Suppressor macrophage treated with lipopolysaccharide for 4 hours (primary cell): ENCODE data around the gene TARBP2.
A peak's percentile ranks its signal among the peaks of the same experiment; 100 is the strongest.

Source experiments
- DNase-seq: peaks from one replicate; pipeline ENCODE4 v3.0.0-alpha.2; 2020

Gene TARBP2, protein sequence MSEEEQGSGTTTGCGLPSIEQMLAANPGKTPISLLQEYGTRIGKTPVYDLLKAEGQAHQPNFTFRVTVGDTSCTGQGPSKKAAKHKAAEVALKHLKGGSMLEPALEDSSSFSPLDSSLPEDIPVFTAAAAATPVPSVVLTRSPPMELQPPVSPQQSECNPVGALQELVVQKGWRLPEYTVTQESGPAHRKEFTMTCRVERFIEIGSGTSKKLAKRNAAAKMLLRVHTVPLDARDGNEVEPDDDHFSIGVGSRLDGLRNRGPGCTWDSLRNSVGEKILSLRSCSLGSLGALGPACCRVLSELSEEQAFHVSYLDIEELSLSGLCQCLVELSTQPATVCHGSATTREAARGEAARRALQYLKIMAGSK

DNA sequence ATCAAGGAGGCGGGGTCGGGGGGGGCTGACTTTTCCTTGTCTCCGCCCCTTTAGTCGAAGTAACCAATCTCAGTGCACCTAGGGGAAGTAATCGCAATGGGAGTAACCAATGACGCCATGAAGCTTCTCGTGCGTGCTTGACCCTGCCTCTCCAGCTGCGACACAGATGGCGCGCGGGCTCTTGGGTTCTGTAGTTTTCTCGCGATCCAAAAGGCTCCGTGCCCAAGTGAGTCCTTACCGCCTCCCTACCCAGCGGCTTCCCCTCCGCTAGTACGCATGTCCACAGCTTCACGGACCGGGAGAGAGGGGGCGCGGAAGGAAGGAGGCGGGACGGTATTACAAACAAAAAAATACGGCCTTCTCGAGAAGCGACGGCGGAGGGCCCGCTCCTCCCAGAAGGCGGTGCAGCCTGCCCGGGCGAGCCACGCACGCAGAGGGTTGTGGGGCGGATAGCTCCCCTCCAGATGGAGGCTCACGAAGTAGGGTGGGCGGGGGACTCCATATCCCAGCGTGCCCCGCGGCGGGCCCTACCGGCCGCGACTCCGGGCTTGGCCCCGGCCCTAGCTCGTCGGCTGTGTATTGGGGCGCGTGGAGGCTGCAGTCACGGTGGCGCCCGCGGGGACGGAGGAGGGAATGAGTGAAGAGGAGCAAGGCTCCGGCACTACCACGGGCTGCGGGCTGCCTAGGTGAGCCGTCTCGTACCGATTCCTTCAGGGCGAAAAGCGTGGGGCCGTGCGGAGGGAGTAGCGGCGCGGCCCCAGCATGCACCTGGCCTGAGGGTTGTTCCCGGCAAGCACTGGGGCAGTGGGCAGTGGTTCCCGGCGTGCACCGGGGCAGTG is at the start of gene TARBP2:
TSS of gene TARBP2 (plus strand) at position 508 of the 839 bp plus-strand sequence. CDS start at position 634, 126 bp downstream.
- peak; percentile 99 for DNase-seq

DNA sequence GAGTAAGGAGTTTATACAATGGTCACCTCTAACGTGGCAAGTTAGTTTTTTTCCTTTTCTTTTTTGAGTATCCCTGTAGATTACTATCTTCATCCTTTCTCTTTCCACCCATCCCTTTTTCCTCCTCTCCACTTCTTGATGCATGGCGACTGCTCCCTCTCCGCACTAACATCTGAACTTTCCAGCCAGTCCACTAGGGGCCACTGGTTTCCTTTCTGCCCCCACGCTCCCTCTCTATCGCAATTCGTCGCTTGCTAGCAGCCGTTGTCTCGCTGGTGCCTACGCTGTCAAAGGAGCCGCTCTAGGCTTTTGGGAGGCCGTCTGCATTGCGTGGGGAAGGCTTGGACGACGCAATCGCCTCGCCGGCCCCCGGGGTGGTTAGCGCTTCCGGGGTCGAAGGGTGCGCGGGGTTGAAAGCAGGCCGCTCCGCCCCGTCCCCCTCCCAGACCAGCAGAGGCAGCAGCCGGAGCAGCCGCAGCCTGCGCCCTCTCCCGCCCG is 49.4 kb upstream of the TARBP2 start, which contains the start of gene PCBP2:
TSS of gene PCBP2 (plus strand) at position 442 of the 498 bp plus-strand sequence. CDS start 2,699 bp downstream, outside the sequence.
- peak; percentile 100 for DNase-seq

DNA sequence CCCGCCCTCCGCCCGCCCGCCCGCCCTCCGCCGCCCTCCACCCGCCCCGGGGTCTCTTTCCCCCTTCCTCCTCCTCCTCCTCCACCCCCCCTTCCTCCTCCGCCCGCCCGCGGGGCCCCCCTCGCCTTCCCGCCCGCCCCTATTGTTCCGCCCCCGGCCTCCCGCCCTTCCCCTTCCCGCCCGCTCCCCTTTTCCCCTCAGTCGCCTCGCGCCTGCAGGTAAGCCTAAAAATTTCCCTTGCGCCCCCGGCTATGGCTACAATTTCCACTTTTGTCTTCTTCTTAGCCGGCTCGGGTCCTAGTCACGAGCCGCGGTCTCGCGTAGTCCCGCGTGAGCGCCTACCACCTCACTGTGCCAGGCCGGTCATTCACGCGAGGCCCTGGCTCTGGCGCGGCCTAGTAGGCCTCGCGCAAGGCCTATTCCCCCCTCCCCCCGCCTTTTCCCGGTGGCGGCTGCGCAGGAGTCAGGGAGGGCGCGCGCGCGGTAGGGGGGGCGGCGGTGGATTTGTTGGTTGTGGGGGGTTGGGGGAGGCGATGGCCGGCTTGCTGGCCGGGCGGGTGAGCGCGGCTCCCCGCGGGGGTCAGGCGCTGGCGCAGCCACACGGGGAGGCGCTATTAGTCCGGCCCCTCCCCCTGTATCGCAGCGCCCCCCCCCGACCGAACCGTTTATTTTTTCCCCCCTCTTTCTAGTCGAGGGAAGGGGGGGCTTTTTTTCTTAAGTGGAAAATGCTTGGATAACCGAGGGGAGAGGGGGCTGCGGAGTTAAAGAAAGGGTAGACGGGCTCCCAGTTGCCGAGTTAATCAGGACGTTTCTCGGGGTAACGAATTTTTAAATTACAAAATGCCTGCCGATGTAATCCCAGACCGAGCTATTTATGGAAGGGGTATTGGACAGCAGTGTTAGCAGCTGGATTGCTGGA is 48.7 kb upstream of the TARBP2 start:
- peak; percentile 83 for DNase-seq

DNA sequence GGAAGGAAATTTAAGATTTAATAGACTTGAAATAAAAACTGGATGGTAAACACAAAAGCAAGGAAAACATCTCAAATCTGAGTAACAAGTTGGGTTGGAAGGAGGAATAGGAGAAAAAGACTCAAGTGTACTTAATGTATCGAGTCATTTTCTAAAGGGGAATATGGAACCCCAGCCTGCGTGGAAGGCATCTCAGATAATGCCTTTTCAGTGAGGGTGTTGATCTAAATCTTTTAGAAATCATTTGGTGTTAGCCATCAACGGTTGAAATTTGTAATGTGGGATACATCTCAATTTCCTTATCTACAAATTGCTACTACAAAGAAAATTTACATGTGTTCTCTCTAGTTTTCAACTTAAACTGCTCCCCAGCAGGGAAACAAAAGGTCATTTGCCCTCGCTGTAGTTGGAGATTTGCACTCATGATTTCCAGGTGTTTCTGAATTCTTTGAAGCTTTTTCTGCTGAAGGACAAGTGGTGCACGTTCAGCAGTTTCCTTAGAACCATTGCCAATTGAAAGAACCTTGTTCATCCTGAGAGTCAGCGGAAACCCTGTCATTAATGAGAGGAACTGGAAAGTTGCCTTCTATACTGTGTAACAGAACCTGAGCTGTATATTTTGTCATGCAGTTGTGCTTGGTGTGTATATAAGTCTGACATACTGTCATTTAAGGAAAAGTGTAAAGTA is 47.0 kb upstream of the TARBP2 start:
- no peak for DNase-seq

DNA sequence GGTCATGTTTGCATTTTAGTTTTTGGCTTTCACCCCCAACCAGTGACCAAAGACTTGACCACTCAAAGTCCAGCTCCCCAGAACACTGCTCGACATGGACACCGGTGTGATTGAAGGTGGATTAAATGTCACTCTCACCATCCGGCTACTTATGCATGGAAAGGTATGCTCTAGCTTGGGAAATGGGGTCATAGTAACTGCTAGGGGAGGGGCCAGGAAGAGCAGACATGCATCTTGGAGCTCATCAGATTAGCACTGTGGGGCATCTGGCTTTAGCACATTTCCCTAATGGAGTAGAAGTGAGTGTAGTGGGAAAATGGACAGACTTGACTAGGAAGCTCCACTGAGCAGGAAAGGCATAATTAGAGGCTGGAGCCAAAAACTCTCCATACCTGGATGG is 46.4 kb upstream of the TARBP2 start:
- DNase-seq, result no peak

DNA sequence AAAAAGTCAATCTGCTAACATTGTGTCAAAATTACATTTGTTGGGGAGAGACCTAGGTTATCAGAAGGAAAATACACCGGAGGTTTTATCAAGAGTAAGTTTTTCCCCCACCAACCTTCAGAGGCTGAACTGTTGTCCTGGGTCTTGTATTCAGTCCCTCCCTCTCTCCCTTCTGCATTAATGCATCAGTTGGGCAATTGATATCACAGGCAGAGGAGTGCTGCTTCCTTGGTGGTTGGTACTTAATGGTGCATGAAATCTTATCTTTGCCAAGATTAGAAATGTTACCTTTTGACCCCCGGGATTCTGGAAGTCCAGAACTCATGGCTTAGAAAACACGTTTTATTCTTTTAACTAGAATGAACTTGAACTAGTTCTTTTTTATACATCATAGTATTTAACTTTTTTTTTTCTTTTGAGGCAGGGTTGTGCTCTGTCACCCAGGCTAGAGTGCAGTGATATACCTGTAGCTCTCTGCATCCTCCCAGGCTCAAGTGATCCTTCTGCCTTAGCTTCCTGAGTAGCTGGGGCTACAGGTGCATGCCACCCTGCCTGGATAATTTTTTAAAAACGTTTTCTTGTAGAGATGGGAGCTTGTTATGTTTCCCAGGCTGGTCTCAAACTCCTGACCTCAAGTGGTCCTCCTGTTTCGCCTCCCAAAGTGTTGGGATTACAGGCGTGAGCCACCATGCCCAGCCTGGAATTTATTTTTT is 44.3 kb upstream of the TARBP2 start:
- no peak for DNase-seq

DNA sequence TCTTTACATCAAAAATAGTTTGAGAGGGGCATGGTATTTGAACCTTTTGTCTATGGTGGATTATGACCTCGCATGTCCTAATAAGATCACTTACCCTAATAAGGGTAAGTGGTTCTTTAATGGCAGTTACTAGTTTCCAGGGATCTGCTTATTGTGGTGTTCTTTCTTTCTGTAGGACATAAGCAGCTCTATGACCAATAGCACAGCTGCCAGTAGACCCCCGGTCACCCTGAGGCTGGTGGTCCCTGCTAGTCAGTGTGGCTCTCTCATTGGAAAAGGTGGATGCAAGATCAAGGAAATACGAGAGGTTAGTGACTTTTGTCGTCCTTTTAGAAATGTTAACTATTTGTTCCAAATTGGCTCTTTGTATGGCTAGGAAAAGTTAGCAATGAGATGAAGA is 42.0 kb upstream of the TARBP2 start:
- DNase-seq, result no peak

DNA sequence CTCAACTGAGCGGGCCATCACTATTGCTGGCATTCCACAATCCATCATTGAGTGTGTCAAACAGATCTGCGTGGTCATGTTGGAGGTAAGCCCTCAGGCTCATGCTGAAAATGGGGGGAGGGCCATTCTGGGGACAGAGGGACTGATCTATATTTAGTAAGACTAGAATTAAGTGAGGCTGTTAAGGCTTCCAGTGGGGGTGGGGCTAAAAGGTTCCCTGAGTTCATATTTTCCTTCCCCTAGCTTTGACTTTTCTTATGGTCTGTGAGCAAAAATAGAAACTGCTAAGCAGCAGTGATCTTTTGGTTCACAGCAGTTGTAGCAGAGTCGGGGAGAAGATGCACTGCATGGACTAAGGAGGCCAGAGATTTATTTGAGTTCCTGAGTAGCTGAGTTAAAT is 40.0 kb upstream of the TARBP2 start:
- no peak for DNase-seq

DNA sequence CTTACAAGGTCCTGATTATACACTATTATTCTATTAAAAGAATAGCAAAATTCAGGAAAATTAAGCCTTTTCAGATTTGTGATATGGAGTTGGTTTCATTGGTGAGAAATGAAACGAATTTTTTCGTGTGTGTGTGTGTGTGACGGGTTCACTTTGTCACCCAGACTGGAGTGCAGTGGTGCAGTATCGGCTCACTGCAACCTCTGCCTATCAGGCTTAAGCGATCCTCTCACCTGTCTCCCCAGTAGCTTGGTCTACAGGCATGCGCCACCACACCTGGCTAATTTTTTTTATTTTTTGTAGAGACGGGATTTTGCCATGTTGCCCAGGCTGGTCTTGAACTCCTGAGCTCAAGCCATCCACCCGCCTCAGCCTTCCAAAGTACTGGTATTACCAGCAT is 39.5 kb upstream of the TARBP2 start:
- DNase-seq, result no peak

DNA sequence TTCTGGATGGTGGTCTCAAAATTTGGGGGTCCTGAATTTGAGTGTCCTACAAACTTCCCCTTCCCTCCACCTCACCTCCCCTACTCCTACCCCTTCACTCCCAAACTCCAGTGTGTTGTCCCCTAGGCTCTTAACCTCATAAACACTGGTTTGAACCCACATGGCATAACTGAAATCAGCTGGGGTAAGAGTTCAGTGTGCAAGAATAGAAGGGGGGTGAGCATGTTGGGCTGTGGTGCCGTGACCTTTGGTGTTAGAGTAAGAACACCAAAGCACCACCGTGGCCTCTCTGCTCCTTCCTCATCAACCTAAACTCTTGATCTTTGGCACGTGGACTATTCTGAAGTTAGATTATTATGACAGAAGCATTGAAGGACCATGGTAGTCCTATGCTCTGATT is 38.1 kb upstream of the TARBP2 start:
- no peak for DNase-seq

DNA sequence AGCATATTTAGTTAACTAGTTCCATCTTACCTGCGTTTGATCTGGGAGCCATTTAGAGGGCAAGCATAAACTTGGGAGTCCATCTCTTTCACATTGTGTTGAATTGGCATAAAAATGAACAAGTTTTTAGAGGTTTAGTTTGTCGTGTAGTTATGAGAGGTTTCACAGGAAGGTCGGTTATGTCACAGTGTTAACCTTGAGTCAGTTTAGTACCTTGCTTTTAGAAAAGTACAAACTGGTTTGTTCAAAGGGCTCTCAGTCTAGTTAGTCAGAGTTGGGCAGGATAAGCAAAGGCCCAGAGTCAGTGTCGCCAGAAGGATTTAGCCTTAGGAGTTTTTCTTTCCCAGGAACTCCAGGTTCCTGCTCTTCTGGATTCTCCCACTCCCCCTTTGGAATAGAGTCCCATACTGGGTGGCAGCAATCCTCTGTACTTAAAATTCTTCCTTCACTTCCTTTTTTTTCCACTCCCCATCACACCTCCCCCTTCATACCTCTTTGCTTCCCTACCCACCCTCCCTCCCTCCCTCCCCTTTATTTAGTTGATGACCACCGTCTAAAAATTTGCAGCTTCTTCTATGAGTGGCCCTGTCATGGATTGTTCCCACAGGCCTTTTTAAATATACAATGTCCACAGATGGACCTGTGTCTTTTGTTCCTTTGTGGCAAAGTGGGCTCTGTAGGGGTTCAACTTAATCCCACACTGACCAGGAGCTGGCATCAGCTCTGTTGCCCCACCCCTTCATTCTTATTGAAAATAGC is 37.1 kb upstream of the TARBP2 start:
- DNase-seq, result no peak

DNA sequence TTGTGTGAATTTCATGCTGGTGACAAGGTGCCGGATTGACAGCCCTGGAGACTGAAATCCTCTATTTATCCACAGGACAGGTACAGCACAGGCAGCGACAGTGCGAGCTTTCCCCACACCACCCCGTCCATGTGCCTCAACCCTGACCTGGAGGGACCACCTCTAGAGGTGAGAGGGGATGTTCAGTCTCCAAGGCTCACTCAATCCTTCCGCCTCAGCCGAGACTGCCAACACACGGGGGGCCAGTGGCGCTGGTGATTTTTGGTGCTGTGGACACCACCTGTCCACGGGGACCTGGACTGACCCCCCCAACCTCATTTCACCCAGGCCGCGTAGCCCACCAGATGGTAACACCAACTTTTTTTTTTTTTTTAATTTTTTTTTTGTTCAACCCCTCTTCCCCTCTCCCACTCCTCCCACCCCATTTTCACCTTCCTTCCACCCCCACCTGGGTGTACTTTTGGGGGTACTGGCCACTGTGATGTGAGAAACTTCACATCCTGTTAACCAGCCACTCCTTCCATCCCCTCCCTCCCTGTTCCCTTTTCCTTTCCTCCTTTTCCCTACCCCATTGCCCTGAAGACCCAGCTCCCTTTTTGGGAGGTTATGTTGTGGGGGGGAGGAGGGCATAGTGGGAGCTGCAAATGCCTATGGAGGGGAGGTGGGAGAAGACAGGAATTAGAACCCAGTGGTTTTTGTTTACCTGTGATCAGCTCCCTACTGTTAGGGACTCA is 36.2 kb upstream of the TARBP2 start:
- no peak for DNase-seq

DNA sequence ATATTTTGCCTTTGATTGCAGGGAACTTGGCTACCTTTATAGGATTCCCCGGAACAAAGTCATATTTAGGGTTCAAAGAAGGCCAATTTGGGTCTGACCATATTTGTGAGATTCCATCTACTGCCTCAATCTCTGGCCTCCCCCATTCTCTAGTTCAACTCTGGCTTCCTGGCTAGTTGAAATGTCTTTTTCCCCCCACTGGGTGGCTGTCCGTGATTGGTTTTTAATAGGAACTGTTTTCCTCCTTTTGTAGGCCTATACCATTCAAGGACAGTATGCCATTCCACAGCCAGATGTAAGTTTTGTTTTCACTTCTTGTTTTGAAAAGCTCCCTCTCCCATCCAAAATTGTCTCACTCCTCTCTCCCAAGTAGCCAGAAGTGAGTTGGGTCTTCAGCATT is 35.4 kb upstream of the TARBP2 start:
- peak; percentile 34 for DNase-seq

DNA sequence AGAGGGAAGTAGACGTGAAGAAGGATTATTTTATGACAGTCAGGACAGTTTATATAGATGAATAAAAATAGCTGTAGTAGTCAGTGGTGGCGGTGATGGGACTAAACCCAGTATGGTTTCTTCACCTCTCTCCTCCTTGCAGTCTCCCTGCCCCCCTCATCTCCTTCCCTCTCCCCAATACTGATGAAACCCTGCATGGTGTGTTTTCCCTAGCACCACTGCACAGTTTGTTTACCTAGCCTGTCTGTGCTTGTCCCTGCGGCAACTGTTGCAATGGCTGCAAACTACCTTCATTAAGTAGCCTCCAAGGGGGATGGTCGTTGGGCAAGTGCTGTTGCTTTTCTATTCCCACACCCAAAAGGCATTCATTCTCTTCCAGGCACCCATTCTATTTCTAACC is 34.4 kb upstream of the TARBP2 start:
- no peak for DNase-seq

DNA sequence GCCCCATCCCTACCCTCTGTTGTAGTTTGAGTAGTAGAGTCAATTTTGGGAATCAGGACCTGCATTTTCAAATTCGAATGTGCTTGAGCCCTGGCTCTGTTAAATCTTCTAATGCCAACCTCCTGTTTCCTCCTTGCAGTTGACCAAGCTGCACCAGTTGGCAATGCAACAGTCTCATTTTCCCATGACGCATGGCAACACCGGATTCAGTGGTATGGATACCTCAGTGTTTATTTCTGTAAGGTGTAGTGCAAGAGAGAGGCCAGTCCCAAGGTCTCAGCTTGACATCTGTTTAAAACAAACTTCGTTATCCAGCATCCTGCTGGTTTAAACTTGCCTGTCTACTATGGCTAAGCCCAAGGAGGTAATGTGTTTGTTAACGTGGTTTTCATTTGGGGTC is 34.0 kb upstream of the TARBP2 start:
- DNase-seq, result no peak

DNA sequence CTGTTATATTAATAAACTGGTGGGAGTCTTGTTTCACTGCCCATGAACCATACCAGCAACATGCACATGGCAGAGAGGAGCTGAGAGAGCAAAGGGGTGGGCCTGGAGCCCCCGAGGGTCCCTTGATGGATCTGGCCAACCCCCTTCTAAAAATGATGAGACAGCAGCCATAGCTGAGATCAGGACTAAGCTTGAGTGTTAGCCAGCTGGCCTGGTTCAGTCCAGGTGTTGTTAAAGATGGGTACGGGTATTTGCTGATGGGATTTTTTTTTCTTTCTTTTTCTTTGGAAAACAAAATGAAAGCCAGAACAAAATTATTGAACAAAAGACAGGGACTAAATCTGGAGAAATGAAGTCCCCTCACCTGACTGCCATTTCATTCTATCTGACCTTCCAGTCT is 33.2 kb upstream of the TARBP2 start:
- no peak for DNase-seq

DNA sequence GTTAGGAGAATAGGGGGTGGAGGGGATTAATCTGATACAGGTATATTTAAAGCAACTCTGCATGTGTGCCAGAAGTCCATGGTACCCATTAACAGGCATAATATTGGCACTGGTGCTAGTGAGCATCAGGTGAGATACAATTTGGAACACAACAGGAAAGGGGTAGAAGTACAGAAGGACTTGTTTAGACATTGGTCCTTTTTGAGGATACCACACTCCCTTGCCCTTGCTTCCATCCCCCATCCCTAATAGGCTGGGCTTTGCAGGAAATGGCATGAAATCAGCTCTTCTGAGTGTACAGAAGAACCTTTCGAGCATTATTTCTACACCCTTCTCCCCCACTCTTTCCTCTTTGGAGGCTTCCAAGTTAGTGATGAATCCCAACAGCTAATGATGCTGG is 32.8 kb upstream of the TARBP2 start:
- DNase-seq, result no peak

DNA sequence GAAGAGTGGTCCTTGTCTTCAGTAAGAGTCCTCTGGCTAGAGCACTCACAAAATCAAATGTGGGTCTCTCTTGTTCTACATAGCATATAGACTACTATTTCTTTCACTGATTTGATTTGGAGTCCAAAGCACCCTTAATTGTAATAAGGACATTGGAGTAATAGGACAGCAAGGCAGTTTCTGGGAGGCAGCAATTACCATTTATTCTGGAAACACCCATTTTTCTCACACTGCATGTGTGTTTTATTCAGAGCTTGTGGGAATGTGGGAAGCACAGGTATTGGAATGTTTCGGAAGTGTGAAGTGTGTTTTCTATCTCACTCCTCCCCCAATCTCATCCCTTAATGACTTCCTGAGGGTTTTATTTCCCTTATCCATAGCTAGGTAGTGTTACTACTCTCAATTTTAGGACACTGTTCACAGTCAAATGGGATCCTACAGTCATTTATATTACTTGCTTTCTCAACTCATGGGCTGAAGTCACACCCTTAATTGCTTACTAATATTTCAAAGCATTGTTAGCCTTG is 29.0 kb upstream of the TARBP2 start:
- DNase-seq, result no peak

DNA sequence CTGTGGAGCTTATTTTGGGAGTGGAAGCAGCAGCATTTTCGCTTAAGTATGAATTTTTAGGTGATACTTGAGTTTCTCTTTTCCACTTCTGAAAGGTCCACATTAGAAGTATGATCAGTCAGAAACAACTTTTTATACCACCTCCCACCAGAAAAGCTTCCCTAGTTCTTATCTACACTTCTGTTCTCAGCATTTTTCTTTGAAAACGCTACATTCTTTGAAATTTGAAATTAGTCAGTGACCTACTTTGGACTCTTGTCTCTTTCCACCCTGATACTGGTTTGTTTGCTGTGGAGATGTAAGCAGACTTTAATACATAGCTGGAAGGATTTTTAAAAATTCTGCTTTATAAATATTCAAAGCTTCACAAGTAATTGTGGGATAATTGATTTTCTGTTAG is 27.0 kb upstream of the TARBP2 start:
- no peak for DNase-seq

DNA sequence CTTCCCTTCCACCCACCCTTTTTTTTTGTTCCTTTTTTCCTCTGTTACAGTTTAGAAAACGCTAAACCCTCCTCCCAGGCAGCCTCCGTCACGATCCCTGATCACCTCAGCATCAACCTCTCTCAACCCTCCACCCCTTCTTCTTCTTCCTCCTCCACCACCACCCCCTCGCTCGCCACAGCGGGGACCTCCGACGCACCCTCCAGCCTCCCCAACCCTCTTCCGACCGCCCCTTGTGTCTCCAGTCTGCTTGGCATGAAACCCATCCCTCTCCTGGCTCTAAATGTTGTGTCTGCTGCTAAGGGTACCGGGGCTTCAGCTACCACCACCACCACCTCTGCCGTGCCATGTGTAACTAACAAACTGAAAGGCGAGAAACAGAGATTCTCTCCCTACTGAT is 26.3 kb upstream of the TARBP2 start:
- DNase-seq, result no peak
